Effector CD8-positive, alpha-beta T cell (primary cell): ENCODE data around the gene TFEB.

Experiments used
- DNase-seq: peaks from one replicate; lab custom pipeline; 2025; lab: John Stamatoyannopoulos, UW

TFEB gene

GRCh38 chr6:41638935-41639808, 96.2 kb downstream of the TFEB start:
- no peak for DNase-seq

- DNase-seq = no peak
Observed at GRCh38 chr6:41638002-41638934, 97.1 kb downstream of the TFEB start, which contains the start of gene MDFI. Gene MDFI (plus strand): TSS chr6:41638468. CDS start chr6:41638750, 282 bp downstream.

GRCh38 chr6:41637194-41638001, 98.0 kb downstream of the TFEB start:
- DNase-seq = no peak

DNA sequence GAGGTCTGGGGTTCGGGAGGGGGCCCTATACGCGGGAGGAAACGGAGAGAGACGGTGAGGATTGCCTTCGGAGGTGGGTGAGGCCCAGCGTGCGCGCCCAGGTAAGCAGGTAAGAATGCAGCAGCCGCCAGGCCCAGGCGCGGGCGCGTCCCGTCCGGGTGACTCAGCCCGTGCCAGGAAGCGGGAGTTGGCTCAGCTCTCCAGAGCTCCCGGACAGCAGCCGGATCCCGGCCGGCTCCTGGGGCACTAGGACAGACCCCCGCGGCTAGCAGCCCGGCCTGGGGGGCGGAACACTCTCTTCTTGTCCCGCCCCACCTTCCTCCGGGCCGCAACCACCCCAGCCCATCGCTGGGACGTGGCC, 98.6 kb downstream of the TFEB start:
- DNase-seq = no peak

- DNase-seq = no peak
Observed at GRCh38 chr6:41635365-41635764, 100.0 kb downstream of the TFEB start.

- no peak for DNase-seq
Observed at GRCh38 chr6:41634657-41635056, 100.8 kb downstream of the TFEB start.
